HepG2 (cell line): ENCODE measurements around the gene SYS1. TPM values are rescaled to one million over a fixed set of nuclear protein-coding genes. Genes with fewer than 3 reads are reported as not detected.

Experiments
- MLLT10 ChIP-seq: sonication (generic); formaldehyde crosslinking; IDR thresholded peaks from 2 replicates; pipeline ENCODE4 v1.4.0; 2020; ENCODE audit warnings: missing genetic modification reagents
- TCF12 ChIP-seq, 2 experiments: fragments of 450-650 bp in 1 of 2; sonication (generic) in 1 of 2; formaldehyde crosslinking in 1 of 2; IDR thresholded peaks; 2 replicates each; pipeline versions ENCODE4 v1.6.1 to v1.8.0; 2017 to 2022; ENCODE audit warnings: antibody characterized with exemption in 1 of 2, mild to moderate bottlenecking in 1 of 2, missing genetic modification reagents in 1 of 2, moderate library complexity in 1 of 2
- TOPORS ChIP-seq: sonication (generic); formaldehyde crosslinking; IDR thresholded peaks from 2 replicates; pipeline ENCODE4 v1.8.0; 2023; ENCODE audit warnings: mild to moderate bottlenecking, missing genetic modification reagents
- WIZ ChIP-seq: sonication (generic); formaldehyde crosslinking; IDR thresholded peaks from 2 replicates; pipeline ENCODE4 v1.5.1; 2020; ENCODE audit warnings: mild to moderate bottlenecking, missing genetic modification reagents
- ZIK1 ChIP-seq: sonication (generic); formaldehyde crosslinking; IDR thresholded peaks from 2 replicates; pipeline ENCODE4 v1.5.0; 2020; ENCODE audit warnings: mild to moderate bottlenecking, low read depth, missing genetic modification reagents, borderline replicate concordance
- ZKSCAN8 ChIP-seq: IDR thresholded peaks from 2 replicates; pipeline ENCODE4 v1.6.1; 2016; ENCODE audit warnings: borderline replicate concordance, missing genetic modification reagents, missing compliant biosample characterization
- ZNF101 ChIP-seq: sonication (generic); formaldehyde crosslinking; IDR thresholded peaks from 2 replicates; pipeline ENCODE4 v1.4.0; 2020; ENCODE audit warnings: mild to moderate bottlenecking, low read depth, missing genetic modification reagents, borderline replicate concordance
- ZNF234 ChIP-seq: sonication (generic); formaldehyde crosslinking; conservative IDR thresholded peaks from 2 replicates; pipeline ENCODE4 v1.5.1; 2020; ENCODE audit warnings: mild to moderate bottlenecking, missing genetic modification reagents
- polyA plus RNA-seq, 8 experiments: library from polyadenylated mRNA; depleted of rRNA in 3 of 8; stranded (reverse) in 7 of 8; unstranded in 1 of 8; fragments of >200 nt; fragmentation: Illumina TruSeq in 4 of 8; extraction: Trizol in 4 of 8; gene quantifications; 2 replicates each; pipeline versions ENCODE4 v1.2.1 to v1.2.3, GENCODE V29; 2011 to 2016; ENCODE audit warnings: low read depth in 4 of 8, missing spikeins in 1 of 8, mixed read lengths in 1 of 8; ENCODE audit not compliant: insufficient read depth in 1 of 8
- total RNA-seq, 5 experiments: library from RNA; depleted of rRNA; stranded (reverse); fragments of >200 nt; fragmentation: Illumina TruSeq; extraction: Trizol; gene quantifications; 2 replicates each; pipeline ENCODE4 v1.2.3, GENCODE V29; 2016; ENCODE audit warnings: low read depth in 1 of 5
- TF ChIP-seq, protein P1 (sequence below): sonication (generic); formaldehyde crosslinking; IDR thresholded peaks from 2 replicates; pipeline ENCODE4 v1.4.0; 2020; ENCODE audit warnings: mild to moderate bottlenecking, low read depth, missing genetic modification reagents
- TF ChIP-seq, protein P2 (sequence below): sonication (generic); formaldehyde crosslinking; IDR thresholded peaks from 2 replicates; pipeline ENCODE4 v1.8.1; 2023; ENCODE audit warnings: missing genetic modification reagents, mild to moderate bottlenecking, borderline replicate concordance
- TF ChIP-seq, protein P3 (sequence below): sonication (generic); formaldehyde crosslinking; IDR thresholded peaks from 2 replicates; pipeline ENCODE4 v1.8.0; 2022; ENCODE audit warnings: mild to moderate bottlenecking, missing genetic modification reagents, borderline replicate concordance
- TF ChIP-seq, protein P4 (sequence below): sonication (generic); formaldehyde crosslinking; IDR thresholded peaks from 2 replicates; pipeline ENCODE4 v1.8.0; 2022; ENCODE audit warnings: mild to moderate bottlenecking, missing genetic modification reagents
- TF ChIP-seq, protein P5 (sequence below): sonication (generic); formaldehyde crosslinking; IDR thresholded peaks from 2 replicates; pipeline ENCODE4 v1.4.0; 2020; ENCODE audit warnings: missing genetic modification reagents, mild to moderate bottlenecking, borderline replicate concordance
- TF ChIP-seq, protein P6 (sequence below): sonication (generic); formaldehyde crosslinking; IDR thresholded peaks from 2 replicates; pipeline ENCODE4 v1.9.0; 2021; ENCODE audit warnings: missing genetic modification reagents, mild to moderate bottlenecking, borderline replicate concordance
- TF ChIP-seq, protein P7 (sequence below): sonication (generic); formaldehyde crosslinking; IDR thresholded peaks from 2 replicates; pipeline ENCODE4 v1.9.0; 2022; ENCODE audit warnings: low read depth, missing genetic modification reagents

The SYS1 gene
- total and polyA plus RNA-seq, 2 of the 13 experiments (the other 11 are each of a cell fraction or from before 2014, with no cell fraction given): 38.3 to 65.6 TPM

DNA sequence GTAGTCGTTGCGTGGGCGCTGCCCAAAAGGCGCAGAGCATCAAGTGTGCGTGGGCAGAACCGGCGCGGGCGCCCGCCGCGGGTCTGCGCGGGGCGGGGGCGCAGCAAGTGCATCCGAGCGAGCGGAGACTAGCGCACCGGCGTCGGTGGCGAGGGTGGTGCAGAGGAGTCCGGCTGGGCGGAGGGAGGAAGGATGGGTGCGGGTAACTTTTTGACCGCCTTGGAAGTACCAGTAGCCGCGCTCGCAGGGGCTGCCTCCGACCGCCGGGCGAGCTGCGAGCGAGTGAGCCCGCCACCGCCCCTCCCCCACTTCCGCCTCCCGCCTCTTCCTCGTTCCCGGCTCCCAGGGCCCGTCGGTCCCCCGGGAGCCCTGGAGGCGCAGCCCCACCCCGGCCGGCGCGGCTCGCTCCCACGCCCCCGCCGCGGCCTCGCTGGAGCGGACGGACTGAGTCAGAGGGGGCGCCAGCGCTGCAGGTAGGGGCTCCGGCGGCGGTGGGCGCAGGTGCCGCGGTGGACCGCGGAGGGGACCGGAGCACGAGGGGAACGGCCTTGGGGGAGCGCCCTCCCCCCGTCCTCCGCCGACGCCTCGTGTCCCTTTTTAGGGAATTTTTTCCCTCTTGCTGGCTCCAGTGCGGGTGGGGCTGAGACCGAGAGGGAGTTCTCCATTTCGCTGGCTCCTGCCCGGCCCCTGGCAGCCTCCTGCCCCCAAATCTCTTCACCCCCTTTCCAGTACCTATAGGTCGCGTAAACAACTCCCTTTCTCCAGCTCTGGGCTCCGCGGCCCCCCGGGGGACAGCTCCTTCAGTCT lies 43.5 kb downstream of the SYS1 start (continued):
- TF ChIP-seq, protein P1, sequence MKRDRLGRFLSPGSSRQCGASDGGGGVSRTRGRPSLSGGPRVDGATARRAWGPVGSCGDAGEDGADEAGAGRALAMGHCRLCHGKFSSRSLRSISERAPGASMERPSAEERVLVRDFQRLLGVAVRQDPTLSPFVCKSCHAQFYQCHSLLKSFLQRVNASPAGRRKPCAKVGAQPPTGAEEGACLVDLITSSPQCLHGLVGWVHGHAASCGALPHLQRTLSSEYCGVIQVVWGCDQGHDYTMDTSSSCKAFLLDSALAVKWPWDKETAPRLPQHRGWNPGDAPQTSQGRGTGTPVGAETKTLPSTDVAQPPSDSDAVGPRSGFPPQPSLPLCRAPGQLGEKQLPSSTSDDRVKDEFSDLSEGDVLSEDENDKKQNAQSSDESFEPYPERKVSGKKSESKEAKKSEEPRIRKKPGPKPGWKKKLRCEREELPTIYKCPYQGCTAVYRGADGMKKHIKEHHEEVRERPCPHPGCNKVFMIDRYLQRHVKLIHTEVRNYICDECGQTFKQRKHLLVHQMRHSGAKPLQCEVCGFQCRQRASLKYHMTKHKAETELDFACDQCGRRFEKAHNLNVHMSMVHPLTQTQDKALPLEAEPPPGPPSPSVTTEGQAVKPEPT: no peak; the same call in 1 of the 2 replicates
- no peak for TF ChIP-seq TCF12 (IDR thresholded peaks at IDR 0.05)
- 0 out of 2 replicates have a peak, but pooled peaks have one; percentile 8 for TF ChIP-seq TCF12 (CRISPR knock-in tag; IDR thresholded peaks at IDR 0.05)
- TF ChIP-seq, protein P2, sequence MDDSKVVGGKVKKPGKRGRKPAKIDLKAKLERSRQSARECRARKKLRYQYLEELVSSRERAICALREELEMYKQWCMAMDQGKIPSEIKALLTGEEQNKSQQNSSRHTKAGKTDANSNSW (CRISPR knock-in tag): no peak; the same call in 1 of the 2 replicates
- peak; percentile 27; the same call in 1 of the 2 replicates for TF ChIP-seq ZIK1 (CRISPR knock-in tag)
- TF ChIP-seq ZNF234 (CRISPR knock-in tag): no peak
- TF ChIP-seq, protein P3, sequence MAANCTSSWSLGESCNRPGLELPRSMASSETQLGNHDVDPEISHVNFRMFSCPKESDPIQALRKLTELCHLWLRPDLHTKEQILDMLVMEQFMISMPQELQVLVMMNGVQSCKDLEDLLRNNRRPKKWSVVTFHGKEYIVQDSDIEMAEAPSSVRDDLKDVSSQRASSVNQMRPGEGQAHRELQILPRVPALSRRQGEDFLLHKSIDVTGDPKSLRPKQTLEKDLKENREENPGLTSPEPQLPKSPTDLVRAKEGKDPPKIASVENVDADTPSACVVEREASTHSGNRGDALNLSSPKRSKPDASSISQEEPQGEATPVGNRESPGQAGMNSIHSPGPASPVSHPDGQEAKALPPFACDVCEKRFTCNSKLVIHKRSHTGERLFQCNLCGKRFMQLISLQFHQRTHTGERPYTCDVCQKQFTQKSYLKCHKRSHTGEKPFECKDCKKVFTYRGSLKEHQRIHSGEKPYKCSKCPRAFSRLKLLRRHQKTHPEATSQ (CRISPR knock-in tag): no peak
- TF ChIP-seq, protein P4, sequence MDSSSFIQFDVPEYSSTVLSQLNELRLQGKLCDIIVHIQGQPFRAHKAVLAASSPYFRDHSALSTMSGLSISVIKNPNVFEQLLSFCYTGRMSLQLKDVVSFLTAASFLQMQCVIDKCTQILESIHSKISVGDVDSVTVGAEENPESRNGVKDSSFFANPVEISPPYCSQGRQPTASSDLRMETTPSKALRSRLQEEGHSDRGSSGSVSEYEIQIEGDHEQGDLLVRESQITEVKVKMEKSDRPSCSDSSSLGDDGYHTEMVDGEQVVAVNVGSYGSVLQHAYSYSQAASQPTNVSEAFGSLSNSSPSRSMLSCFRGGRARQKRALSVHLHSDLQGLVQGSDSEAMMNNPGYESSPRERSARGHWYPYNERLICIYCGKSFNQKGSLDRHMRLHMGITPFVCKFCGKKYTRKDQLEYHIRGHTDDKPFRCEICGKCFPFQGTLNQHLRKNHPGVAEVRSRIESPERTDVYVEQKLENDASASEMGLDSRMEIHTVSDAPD: no peak
- TF ChIP-seq, protein P5, sequence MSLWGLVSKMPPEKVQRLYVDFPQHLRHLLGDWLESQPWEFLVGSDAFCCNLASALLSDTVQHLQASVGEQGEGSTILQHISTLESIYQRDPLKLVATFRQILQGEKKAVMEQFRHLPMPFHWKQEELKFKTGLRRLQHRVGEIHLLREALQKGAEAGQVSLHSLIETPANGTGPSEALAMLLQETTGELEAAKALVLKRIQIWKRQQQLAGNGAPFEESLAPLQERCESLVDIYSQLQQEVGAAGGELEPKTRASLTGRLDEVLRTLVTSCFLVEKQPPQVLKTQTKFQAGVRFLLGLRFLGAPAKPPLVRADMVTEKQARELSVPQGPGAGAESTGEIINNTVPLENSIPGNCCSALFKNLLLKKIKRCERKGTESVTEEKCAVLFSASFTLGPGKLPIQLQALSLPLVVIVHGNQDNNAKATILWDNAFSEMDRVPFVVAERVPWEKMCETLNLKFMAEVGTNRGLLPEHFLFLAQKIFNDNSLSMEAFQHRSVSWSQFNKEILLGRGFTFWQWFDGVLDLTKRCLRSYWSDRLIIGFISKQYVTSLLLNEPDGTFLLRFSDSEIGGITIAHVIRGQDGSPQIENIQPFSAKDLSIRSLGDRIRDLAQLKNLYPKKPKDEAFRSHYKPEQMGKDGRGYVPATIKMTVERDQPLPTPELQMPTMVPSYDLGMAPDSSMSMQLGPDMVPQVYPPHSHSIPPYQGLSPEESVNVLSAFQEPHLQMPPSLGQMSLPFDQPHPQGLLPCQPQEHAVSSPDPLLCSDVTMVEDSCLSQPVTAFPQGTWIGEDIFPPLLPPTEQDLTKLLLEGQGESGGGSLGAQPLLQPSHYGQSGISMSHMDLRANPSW (CRISPR knock-in tag): no peak; the same call in 1 of the 2 replicates
- TF ChIP-seq, protein P6, sequence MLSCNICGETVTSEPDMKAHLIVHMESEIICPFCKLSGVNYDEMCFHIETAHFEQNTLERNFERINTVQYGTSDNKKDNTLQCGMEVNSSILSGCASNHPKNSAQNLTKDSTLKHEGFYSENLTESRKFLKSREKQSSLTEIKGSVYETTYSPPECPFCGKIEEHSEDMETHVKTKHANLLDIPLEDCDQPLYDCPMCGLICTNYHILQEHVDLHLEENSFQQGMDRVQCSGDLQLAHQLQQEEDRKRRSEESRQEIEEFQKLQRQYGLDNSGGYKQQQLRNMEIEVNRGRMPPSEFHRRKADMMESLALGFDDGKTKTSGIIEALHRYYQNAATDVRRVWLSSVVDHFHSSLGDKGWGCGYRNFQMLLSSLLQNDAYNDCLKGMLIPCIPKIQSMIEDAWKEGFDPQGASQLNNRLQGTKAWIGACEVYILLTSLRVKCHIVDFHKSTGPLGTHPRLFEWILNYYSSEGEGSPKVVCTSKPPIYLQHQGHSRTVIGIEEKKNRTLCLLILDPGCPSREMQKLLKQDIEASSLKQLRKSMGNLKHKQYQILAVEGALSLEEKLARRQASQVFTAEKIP (CRISPR knock-in tag): no peak
- TF ChIP-seq WIZ: no peak
- no peak; the same call in 1 of the 2 replicates for TF ChIP-seq ZNF101 (CRISPR knock-in tag)
- no peak for TF ChIP-seq TOPORS (CRISPR knock-in tag)
- no peak for TF ChIP-seq ZKSCAN8 (CRISPR knock-in tag)
- TF ChIP-seq, protein P7, sequence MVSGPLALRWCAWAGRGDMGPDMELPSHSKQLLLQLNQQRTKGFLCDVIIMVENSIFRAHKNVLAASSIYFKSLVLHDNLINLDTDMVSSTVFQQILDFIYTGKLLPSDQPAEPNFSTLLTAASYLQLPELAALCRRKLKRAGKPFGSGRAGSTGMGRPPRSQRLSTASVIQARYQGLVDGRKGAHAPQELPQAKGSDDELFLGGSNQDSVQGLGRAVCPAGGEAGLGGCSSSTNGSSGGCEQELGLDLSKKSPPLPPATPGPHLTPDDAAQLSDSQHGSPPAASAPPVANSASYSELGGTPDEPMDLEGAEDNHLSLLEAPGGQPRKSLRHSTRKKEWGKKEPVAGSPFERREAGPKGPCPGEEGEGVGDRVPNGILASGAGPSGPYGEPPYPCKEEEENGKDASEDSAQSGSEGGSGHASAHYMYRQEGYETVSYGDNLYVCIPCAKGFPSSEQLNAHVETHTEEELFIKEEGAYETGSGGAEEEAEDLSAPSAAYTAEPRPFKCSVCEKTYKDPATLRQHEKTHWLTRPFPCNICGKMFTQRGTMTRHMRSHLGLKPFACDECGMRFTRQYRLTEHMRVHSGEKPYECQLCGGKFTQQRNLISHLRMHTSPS (CRISPR knock-in tag): no peak
- no peak for TF ChIP-seq MLLT10
